ENCODE results near the gene DEUP1.

DNA sequence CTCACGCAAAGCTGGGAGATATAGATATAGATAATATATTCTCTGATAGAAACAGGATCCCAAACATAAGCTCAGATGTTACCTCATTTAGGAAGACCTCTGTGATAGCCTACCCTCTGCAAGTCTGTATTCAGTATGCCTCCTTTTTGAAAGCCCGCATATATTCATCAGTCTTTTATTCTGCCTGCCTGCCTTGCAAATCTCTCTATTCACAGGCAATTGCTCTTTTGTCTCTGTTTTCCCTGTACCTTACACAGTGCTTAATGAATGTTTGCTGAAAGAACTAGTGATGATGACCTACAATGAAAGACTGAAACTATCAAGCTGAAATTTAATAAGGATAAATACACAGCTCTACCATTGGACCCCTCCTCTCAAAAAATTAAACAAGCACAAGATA, 18.4 kb downstream of the DEUP1 start:
- TF ChIP-seq, protein P1, sequence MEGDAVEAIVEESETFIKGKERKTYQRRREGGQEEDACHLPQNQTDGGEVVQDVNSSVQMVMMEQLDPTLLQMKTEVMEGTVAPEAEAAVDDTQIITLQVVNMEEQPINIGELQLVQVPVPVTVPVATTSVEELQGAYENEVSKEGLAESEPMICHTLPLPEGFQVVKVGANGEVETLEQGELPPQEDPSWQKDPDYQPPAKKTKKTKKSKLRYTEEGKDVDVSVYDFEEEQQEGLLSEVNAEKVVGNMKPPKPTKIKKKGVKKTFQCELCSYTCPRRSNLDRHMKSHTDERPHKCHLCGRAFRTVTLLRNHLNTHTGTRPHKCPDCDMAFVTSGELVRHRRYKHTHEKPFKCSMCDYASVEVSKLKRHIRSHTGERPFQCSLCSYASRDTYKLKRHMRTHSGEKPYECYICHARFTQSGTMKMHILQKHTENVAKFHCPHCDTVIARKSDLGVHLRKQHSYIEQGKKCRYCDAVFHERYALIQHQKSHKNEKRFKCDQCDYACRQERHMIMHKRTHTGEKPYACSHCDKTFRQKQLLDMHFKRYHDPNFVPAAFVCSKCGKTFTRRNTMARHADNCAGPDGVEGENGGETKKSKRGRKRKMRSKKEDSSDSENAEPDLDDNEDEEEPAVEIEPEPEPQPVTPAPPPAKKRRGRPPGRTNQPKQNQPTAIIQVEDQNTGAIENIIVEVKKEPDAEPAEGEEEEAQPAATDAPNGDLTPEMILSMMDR (IDR thresholded peaks at IDR 0.05): no peak
- no peak for TF ChIP-seq POLR2A (IDR thresholded peaks at IDR 0.05)
